HepG2 (cell line): Measurements from ENCODE around the gene SMOC1. TPM values are rescaled to one million over a fixed set of nuclear protein-coding genes. Genes with fewer than 3 reads are reported as not detected.

Source experiments
- ATAC-seq: fragments of 200-7000 bp; cut with Tn5 transposase; 3 replicates; pipeline ENCODE4 v1.9.1; 2020; ENCODE audit warnings: mild to moderate bottlenecking, moderate library complexity
- BruUV-seq: library from RNA; stranded (reverse); fragments of 400-500 nt; replicated peaks from 2 replicates; lab custom pipeline; 2021; lab: Mats Ljungman, UMichigan
- CTCF ChIA-PET: fragments of 300-600 bp; formaldehyde crosslinking; extraction: SDS; loops from one replicate; lab custom pipeline; 2021; ENCODE audit warnings: low total read pairs, inconsistent platforms, low intra/inter-chr PET ratio; lab: Yijun Ruan, JAX
- POLR2A ChIA-PET: fragments of 350-600 bp; sonication (Branson Sonifier 250); formaldehyde crosslinking; loops from one replicate; lab custom pipeline; 2020; ENCODE audit warnings: antibody characterized with exemption, inconsistent platforms; lab: Yijun Ruan, JAX
- DNase-seq: peaks from one replicate; pipeline ENCODE4 v3.0.0-alpha.2; 2015; ENCODE audit warnings: low spot score
- FAIRE-seq: peaks from 3 replicates; lab custom pipeline; 2011; peaks lifted over from hg19 to GRCh38; lab: Jason Lieb, UNC
- H2AFZ ChIP-seq: one replicate; pipeline ENCODE4 v1.6.1; 2011; ENCODE audit warnings: low read length, inconsistent platforms
- H3K27ac ChIP-seq: fragments of 300-600 bp; 3 replicates; pipeline ENCODE4 v1.8.0; 2011; ENCODE audit warnings: mixed run types, mild to moderate bottlenecking, mixed read lengths, low read length, inconsistent platforms; ENCODE audit not compliant: insufficient read depth; ENCODE audit errors: extremely low read length
- H3K27me3 ChIP-seq, 2 experiments: fragments of 200-600 bp in 1 of 2; 2 replicates in 1 of 2; 3 replicates in 1 of 2; pipeline versions ENCODE4 v1.6.0 to v1.8.0; 2011; ENCODE audit warnings: low read length in 2 of 2, mild to moderate bottlenecking in 2 of 2, moderate library complexity in 2 of 2, inconsistent platforms in 1 of 2; ENCODE audit not compliant: insufficient read depth in 2 of 2, control insufficient read depth in 1 of 2
- H3K36me3 ChIP-seq, 2 experiments: fragments of 200-600 bp in 1 of 2; replicated peaks in 1 of 2; 2 replicates in 1 of 2; 3 replicates in 1 of 2; pipeline versions ENCODE4 v1.5.1 to v1.8.0; 2011; ENCODE audit warnings: low read length in 2 of 2, inconsistent platforms in 1 of 2; ENCODE audit not compliant: insufficient read depth in 2 of 2, control insufficient read depth in 1 of 2
- H3K4me1 ChIP-seq: 2 replicates; pipeline ENCODE4 v1.5.1; 2012; ENCODE audit warnings: low read length, inconsistent platforms; ENCODE audit not compliant: insufficient read depth
- H3K4me2 ChIP-seq: 2 replicates; pipeline ENCODE4 v1.6.0; 2011; ENCODE audit warnings: low read depth, low read length, inconsistent platforms
- H3K4me3 ChIP-seq, 3 experiments: fragments of 200-600 bp in 1 of 3; sonication (generic), shearing (Covaris generic) in 1 of 3; replicated peaks in 1 of 3; 2 replicates each; pipeline ENCODE4 v1.5.1; 2011 to 2016; ENCODE audit warnings: low read length in 3 of 3, inconsistent platforms in 2 of 3, low read depth in 2 of 3, mild to moderate bottlenecking in 2 of 3, control low read depth in 1 of 3, mixed read lengths in 1 of 3; ENCODE audit not compliant: insufficient read depth in 1 of 3
- H3K79me2 ChIP-seq: one replicate; pipeline ENCODE4 v1.6.1; 2011; ENCODE audit warnings: low read length, inconsistent platforms; ENCODE audit not compliant: insufficient read depth
- H3K9ac ChIP-seq: 2 replicates; pipeline ENCODE4 v1.6.0; 2011; ENCODE audit warnings: mild to moderate bottlenecking, low read depth, low read length, inconsistent platforms; ENCODE audit not compliant: insufficient read depth
- H3K9me3 ChIP-seq: 2 replicates; pipeline ENCODE4 v1.5.1; 2012; ENCODE audit warnings: mild to moderate bottlenecking, low read length
- H4K20me1 ChIP-seq: 2 replicates; pipeline ENCODE4 v1.6.0; 2011; ENCODE audit warnings: inconsistent platforms, mild to moderate bottlenecking, low read length, moderate library complexity; ENCODE audit not compliant: insufficient read depth
- HNRNPH1 ChIP-seq: fragments of 200-400 bp; formaldehyde crosslinking; optimal IDR thresholded peaks from 2 replicates; pipeline ENCODE3; 2017; ENCODE audit warnings: mild to moderate bottlenecking, low read depth, low read length
- JUN ChIP-seq: sonication (generic); formaldehyde crosslinking; IDR thresholded peaks from 2 replicates; pipeline ENCODE4 v1.4.0; 2020; ENCODE audit warnings: mild to moderate bottlenecking, missing genetic modification reagents
- KMT2A ChIP-seq: sonication (generic); formaldehyde crosslinking; IDR thresholded peaks from 2 replicates; pipeline ENCODE4 v1.4.0; 2020; ENCODE audit warnings: missing genetic modification reagents
- MNT ChIP-seq: fragments of 450-650 bp; IDR thresholded peaks from 2 replicates; pipeline ENCODE4 v1.6.1; 2016
- NCOA2 ChIP-seq: sonication (generic); formaldehyde crosslinking; IDR thresholded peaks from 2 replicates; pipeline ENCODE4 v1.8.0; 2022; ENCODE audit warnings: inconsistent platforms
- NR2F2 ChIP-seq: IDR thresholded peaks from 2 replicates; pipeline ENCODE4 v1.6.1; 2012; ENCODE audit warnings: low read depth, inconsistent platforms, borderline replicate concordance
- REST ChIP-seq, 2 experiments: IDR thresholded peaks; 2 replicates each; pipeline ENCODE4 v1.6.1; 2011 to 2012; ENCODE audit warnings: low read length in 2 of 2, borderline replicate concordance in 1 of 2, low read depth in 1 of 2, mild to moderate bottlenecking in 1 of 2, moderate library complexity in 1 of 2
- SMAD1 ChIP-seq: sonication (generic); formaldehyde crosslinking; IDR thresholded peaks from 2 replicates; pipeline ENCODE4 v1.4.0; 2020; ENCODE audit warnings: missing genetic modification reagents, low read depth, mild to moderate bottlenecking, borderline replicate concordance
- SP5 ChIP-seq: IDR thresholded peaks from 2 replicates; pipeline ENCODE4 v1.6.1; 2016; ENCODE audit warnings: low read depth, borderline replicate concordance
- TP53 ChIP-seq: sonication (generic); formaldehyde crosslinking; conservative IDR thresholded peaks from 2 replicates; pipeline ENCODE4 v1.4.0; 2020; ENCODE audit warnings: missing genetic modification reagents
- YEATS4 ChIP-seq: sonication (generic); formaldehyde crosslinking; IDR thresholded peaks from 2 replicates; pipeline ENCODE4 v1.4.0; 2020; ENCODE audit warnings: missing genetic modification reagents, borderline replicate concordance
- ZNF17 ChIP-seq: sonication (generic); formaldehyde crosslinking; IDR thresholded peaks from 2 replicates; pipeline ENCODE4 v1.5.0; 2020; ENCODE audit warnings: mild to moderate bottlenecking, missing genetic modification reagents
- ZNF550 ChIP-seq: sonication (generic); formaldehyde crosslinking; IDR thresholded peaks from 2 replicates; pipeline ENCODE4 v1.4.0; 2020; ENCODE audit warnings: mild to moderate bottlenecking, missing genetic modification reagents, borderline replicate concordance
- ZNF879 ChIP-seq: sonication (generic); formaldehyde crosslinking; IDR thresholded peaks from 2 replicates; pipeline ENCODE4 v1.8.1; 2023; ENCODE audit warnings: missing genetic modification reagents
- WGBS: methylation state at CpG from one replicate; pipeline ENCODE4 v1.1.6; 2017; ENCODE audit warnings: low lambda C conversion rate; 5-methylcytosine and 5-hydroxymethylcytosine counted together
- in situ Hi-C: cut with HindIII; loops from 2 replicates; pipeline ENCODE4 v1.10.0; 2017; ENCODE audit warnings: low pct_unique_long_range_greater_than_20kb; ENCODE audit not compliant: extremely low pct_ligation_motif_present
- intact Hi-C: fragments of 100-400 bp; cut with micrococcal nuclease; formaldehyde crosslinking; loops from one replicate; pipeline ENCODE4 v1.10.0; 2022; ENCODE audit not compliant: unreplicated experiment
- polyA plus RNA-seq, 8 experiments: library from polyadenylated mRNA; depleted of rRNA in 3 of 8; stranded (reverse) in 7 of 8; unstranded in 1 of 8; fragments of >200 nt; fragmentation: Illumina TruSeq in 4 of 8; extraction: Trizol in 4 of 8; gene quantifications; 2 replicates each; pipeline versions ENCODE4 v1.2.1 to v1.2.3, GENCODE V29; 2011 to 2016; ENCODE audit warnings: low read depth in 4 of 8, missing spikeins in 1 of 8, mixed read lengths in 1 of 8; ENCODE audit not compliant: insufficient read depth in 1 of 8
- total RNA-seq, 5 experiments: library from RNA; depleted of rRNA; stranded (reverse); fragments of >200 nt; fragmentation: Illumina TruSeq; extraction: Trizol; gene quantifications; 2 replicates each; pipeline ENCODE4 v1.2.3, GENCODE V29; 2016; ENCODE audit warnings: low read depth in 1 of 5

The SMOC1 gene
- total and polyA plus RNA-seq, 2 of the 13 experiments (the other 11 are each of a cell fraction or from before 2014, with no cell fraction given): 17.8 to 35.6 TPM

- peaks cover 31% of the 10 kb centered on the region for H3K4me1 ChIP-seq
- no peak for DNase-seq
- no peak overlapping the region for H3K4me2 ChIP-seq
- intact Hi-C loops: no loop called here
- H3K9me3 ChIP-seq: no peaks in the 10 kb centered on the region
- 91% methylated on average over 2 of the region's 2 CpGs for WGBS
- H3K79me2 ChIP-seq: no peaks in the 10 kb centered on the region
- CTCF ChIA-PET: no interaction called here
- H3K27me3 ChIP-seq: 0 out of 5 replicates have a peak, but pooled peaks cover 0 to 1% of the 10 kb centered on the region in 2 experiments
- TF ChIP-seq NR2F2 (no peak), HNRNPH1 (no peak), ZNF550 (no peak), JUN (CRISPR knock-in tag) (no peak), SMAD1 (CRISPR knock-in tag) (no peak), NCOA2 (CRISPR knock-in tag) (no peak), MNT (no peak)
- TF ChIP-seq, all 625 proteins: peak for 0
- no peak overlapping the region for H2AFZ ChIP-seq
- in situ Hi-C loops: no loop called here
- no peak for ATAC-seq
- H3K9ac ChIP-seq: no peak overlapping the region
- H3K4me3 ChIP-seq: no peak overlapping the region
- POLR2A ChIA-PET: no interaction called here
- H3K27ac ChIP-seq: no peak overlapping the region
- no TSS peak for BruUV-seq
- FAIRE-seq: no peak
- no peaks in the 10 kb centered on the region for H4K20me1 ChIP-seq
- H3K36me3 ChIP-seq: no peaks in the 10 kb centered on the region
Observed at GRCh38 chr14:70043001-70043400, 163.8 kb downstream of the SMOC1 start.

GRCh38 chr14:70045310-70045709, 166.1 kb downstream of the SMOC1 start:
- H3K9ac ChIP-seq: no peak overlapping the region
- ATAC-seq (no peak), FAIRE-seq (no peak), DNase-seq (no peak)
- in situ Hi-C loops: loop anchor here (5.0 kb wide), 1 partner anchor 272 kb away; no protein-coding TSS in a partner anchor
- peak overlapping the region; percentile 34 for H2AFZ ChIP-seq
- intact Hi-C loops: loop anchor here (5.0 kb wide), 1 partner anchor 212 kb away; no protein-coding TSS in a partner anchor
- no peaks in the 10 kb centered on the region for H3K36me3 ChIP-seq
- no peak overlapping the region for H3K4me3 ChIP-seq
- WGBS: 80% methylated on average over 4 of the region's 4 CpGs
- H3K27me3 ChIP-seq: no peaks in the 10 kb centered on the region
- H3K4me1 ChIP-seq: peaks cover 54% of the 10 kb centered on the region
- no peaks in the 10 kb centered on the region for H4K20me1 ChIP-seq
- BruUV-seq: no TSS peak
- H3K4me2 ChIP-seq: peak overlapping the region; percentile 70; the same call in 1 of the 2 replicates
- no peak overlapping the region for H3K27ac ChIP-seq
- ChIA-PET POLR2A (interaction anchor here (4.4 kb wide), 1 partner anchor 28 kb away, joined by 44 read pairs; no protein-coding TSS in a partner anchor), CTCF (interaction anchor here (1.3 to 4.1 kb wide), 3 partner anchors 29 to 272 kb away, joined by 4 to 75 read pairs (median 8); no protein-coding TSS in a partner anchor)
- H3K9me3 ChIP-seq: no peaks in the 10 kb centered on the region
- no peaks in the 10 kb centered on the region for H3K79me2 ChIP-seq
- TF ChIP-seq YEATS4 (CRISPR knock-in tag) (no peak), SP5 (no peak), TP53 (CRISPR knock-in tag) (no peak), ZNF17 (CRISPR knock-in tag) (no peak), ZNF550 (no peak), KMT2A (no peak), REST (IDR thresholded peaks at IDR 0.05; ENCODE audit: borderline replicate concordance in 1 of 2, low read depth in 1 of 2, low read length in 2 of 2) (no peak), ZNF879 (no peak)
